ENCODE measurements around the gene PAM.

GRCh38 chr5:103036601-103037000 is 281.5 kb downstream of the PAM start:
- no peak for TF ChIP-seq CTCF (IDR thresholded peaks at IDR 0.05; ENCODE audit: extremely low read depth in 1 of 2, insufficient read depth in 1 of 2, low read depth in 1 of 2, low read length in 2 of 2)
- TF ChIP-seq POLR2AphosphoS5 (IDR thresholded peaks at IDR 0.05; ENCODE audit: insufficient read depth, low read depth, low read length) = no peak
- TF ChIP-seq MAX (IDR thresholded peaks at IDR 0.05; ENCODE audit: insufficient read depth, insufficient read length) = no peak
- no peak for TF ChIP-seq EZH2 (IDR thresholded peaks at IDR 0.05; ENCODE audit: borderline replicate concordance, low read depth, low read length, severe bottlenecking)
- TF ChIP-seq FOS (IDR thresholded peaks at IDR 0.05; ENCODE audit: borderline replicate concordance, insufficient read depth, low read length) = no peak
- TF ChIP-seq POLR2A (IDR thresholded peaks at IDR 0.05; ENCODE audit: low read depth, low read length) = no peak
- TF ChIP-seq MYC (IDR thresholded peaks at IDR 0.05; ENCODE audit: low read depth, low read length) = no peak
- TF ChIP-seq JUN (IDR thresholded peaks at IDR 0.05; ENCODE audit: borderline replicate concordance, insufficient read depth, insufficient read length, low read depth) = no peak
